Neural progenitor cell (in vitro differentiated cells): ENCODE data around the gene GALE. TPM values are rescaled to one million over a fixed set of nuclear protein-coding genes. Genes with fewer than 3 reads are reported as not detected.
A peak's percentile ranks its signal among the peaks of the same experiment; 100 is the strongest.

Experiments
- DNase-seq: peaks from one replicate; pipeline ENCODE4 v3.0.0-alpha.2; 2016; ENCODE audit warnings: low spot score
- H2AFZ ChIP-seq: fragments of 200-600 bp; sonication (generic); replicated peaks from 2 replicates; pipeline ENCODE4 v1.6.1; 2016; ENCODE audit warnings: antibody characterized with exemption
- H3F3A ChIP-seq: fragments of 200-600 bp; sonication (generic); 2 replicates; pipeline ENCODE4 v1.6.1; 2016; ENCODE audit warnings: antibody characterized with exemption, low read depth
- H3K27ac ChIP-seq: fragments of 200-600 bp; sonication (generic); 2 replicates; pipeline ENCODE4 v1.5.1; 2016; ENCODE audit warnings: mild to moderate bottlenecking
- H3K27me3 ChIP-seq: fragments of 200-600 bp; sonication (generic); 2 replicates; pipeline ENCODE4 v1.6.1; 2016; ENCODE audit warnings: mild to moderate bottlenecking, moderate library complexity
- H3K36me3 ChIP-seq: fragments of 200-600 bp; sonication (generic); 2 replicates; pipeline ENCODE4 v1.5.1; 2016
- H3K4me1 ChIP-seq: fragments of 200-600 bp; sonication (generic); 2 replicates; pipeline ENCODE4 v1.6.1; 2016; ENCODE audit warnings: mixed run types
- H3K4me2 ChIP-seq: fragments of 200-600 bp; sonication (generic); 2 replicates; pipeline ENCODE4 v1.6.1; 2016
- H3K4me3 ChIP-seq: fragments of 200-600 bp; sonication (generic); 2 replicates; pipeline ENCODE4 v1.5.1; 2016
- H3K79me2 ChIP-seq: fragments of 200-600 bp; sonication (generic); 2 replicates; pipeline ENCODE4 v1.6.1; 2016; ENCODE audit warnings: low read depth
- H3K9ac ChIP-seq: fragments of 200-600 bp; sonication (generic); 2 replicates; pipeline ENCODE4 v1.6.1; 2016
- H3K9me3 ChIP-seq: fragments of 200-600 bp; sonication (generic); 2 replicates; pipeline ENCODE4 v1.5.1; 2016; ENCODE audit warnings: low read depth
- H4K20me1 ChIP-seq: fragments of 200-600 bp; sonication (generic); 2 replicates; pipeline ENCODE4 v1.6.1; 2016; ENCODE audit warnings: low read depth
- H3K27ac Mint-ChIP-seq: 3 replicates; pipeline ENCODE4 v1.8.0; 2021; ENCODE audit warnings: mixed read lengths
- H3K27me3 Mint-ChIP-seq: 2 replicates; pipeline ENCODE4 v1.8.0; 2022; ENCODE audit warnings: low read depth, mild to moderate bottlenecking, inconsistent platforms, moderate library complexity, mixed read lengths; ENCODE audit not compliant: insufficient read depth
- H3K36me3 Mint-ChIP-seq: 3 replicates; pipeline ENCODE4 v1.8.0; 2021; ENCODE audit warnings: mixed read lengths
- H3K4me1 Mint-ChIP-seq: 3 replicates; pipeline ENCODE4 v1.8.0; 2021; ENCODE audit warnings: mixed read lengths
- H3K4me3 Mint-ChIP-seq: 3 replicates; pipeline ENCODE4 v1.8.0; 2021; ENCODE audit warnings: mild to moderate bottlenecking, moderate library complexity, mixed read lengths
- H3K9me3 Mint-ChIP-seq: 3 replicates; pipeline ENCODE4 v1.8.0; 2020; ENCODE audit warnings: mixed read lengths
- EZH2 ChIP-seq: fragments of 200-600 bp; sonication (generic); IDR thresholded peaks from 2 replicates; pipeline ENCODE4 v1.6.1; 2017; ENCODE audit warnings: antibody characterized with exemption, mild to moderate bottlenecking, moderate library complexity
- EZH2phosphoT487 ChIP-seq: fragments of 200-600 bp; sonication (generic); IDR thresholded peaks from 2 replicates; pipeline ENCODE4 v1.6.1; 2017; ENCODE audit warnings: antibody characterized with exemption
- total RNA-seq: library from RNA; depleted of rRNA; stranded (reverse); fragments of >200 nt; gene quantifications from 2 replicates; pipeline ENCODE4 v1.2.3, GENCODE V29; 2015; ENCODE audit warnings: low replicate concordance
- TF ChIP-seq, protein P1 (sequence below): fragments of 200-600 bp; sonication (generic); IDR thresholded peaks from 2 replicates; pipeline ENCODE4 v1.5.1; 2017; ENCODE audit warnings: antibody characterized with exemption, mild to moderate bottlenecking

GALE gene
- total RNA-seq, 1 donor from 2014 or later: 15.6 TPM

- Histone ChIP-seq H3K4me2 (peak overlapping the region; percentile 94), H4K20me1 (peaks cover 3% of the 10 kb centered on the region), H3K4me3 (no peak overlapping the region)
Measured at GRCh38 chr1:23823767-23824166, 23.2 kb upstream of the GALE start.

GRCh38 chr1:23817633-23818032 lies 17.1 kb upstream of the GALE start:
- no peaks in the 10 kb centered on the region for H3K27me3 Mint-ChIP-seq
- peaks cover 3% of the 10 kb centered on the region for H3K36me3 Mint-ChIP-seq
- Histone ChIP-seq H3K9ac (no peak overlapping the region), H3K79me2 (no peaks in the 10 kb centered on the region), H3K4me1 (no peaks in the 10 kb centered on the region), H3K4me2 (no peak overlapping the region), H3K9me3 (no peaks in the 10 kb centered on the region), H3K4me3 (no peak overlapping the region), H4K20me1 (peaks cover 1% of the 10 kb centered on the region), H2AFZ (no peak overlapping the region), H3K27me3 (no peaks in the 10 kb centered on the region), H3K36me3 (no peaks in the 10 kb centered on the region), H3K27ac (no peak overlapping the region), H3F3A (no peaks in the 10 kb centered on the region)
- TF ChIP-seq, protein P1, sequence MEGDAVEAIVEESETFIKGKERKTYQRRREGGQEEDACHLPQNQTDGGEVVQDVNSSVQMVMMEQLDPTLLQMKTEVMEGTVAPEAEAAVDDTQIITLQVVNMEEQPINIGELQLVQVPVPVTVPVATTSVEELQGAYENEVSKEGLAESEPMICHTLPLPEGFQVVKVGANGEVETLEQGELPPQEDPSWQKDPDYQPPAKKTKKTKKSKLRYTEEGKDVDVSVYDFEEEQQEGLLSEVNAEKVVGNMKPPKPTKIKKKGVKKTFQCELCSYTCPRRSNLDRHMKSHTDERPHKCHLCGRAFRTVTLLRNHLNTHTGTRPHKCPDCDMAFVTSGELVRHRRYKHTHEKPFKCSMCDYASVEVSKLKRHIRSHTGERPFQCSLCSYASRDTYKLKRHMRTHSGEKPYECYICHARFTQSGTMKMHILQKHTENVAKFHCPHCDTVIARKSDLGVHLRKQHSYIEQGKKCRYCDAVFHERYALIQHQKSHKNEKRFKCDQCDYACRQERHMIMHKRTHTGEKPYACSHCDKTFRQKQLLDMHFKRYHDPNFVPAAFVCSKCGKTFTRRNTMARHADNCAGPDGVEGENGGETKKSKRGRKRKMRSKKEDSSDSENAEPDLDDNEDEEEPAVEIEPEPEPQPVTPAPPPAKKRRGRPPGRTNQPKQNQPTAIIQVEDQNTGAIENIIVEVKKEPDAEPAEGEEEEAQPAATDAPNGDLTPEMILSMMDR: no peak
- TF ChIP-seq EZH2 (no peak), EZH2phosphoT487 (no peak)
- H3K27ac Mint-ChIP-seq: no peak overlapping the region
- H3K9me3 Mint-ChIP-seq: no peaks in the 10 kb centered on the region
- no peak for DNase-seq
- H3K4me3 Mint-ChIP-seq: no peak overlapping the region
- H3K4me1 Mint-ChIP-seq: no peaks in the 10 kb centered on the region

More at GRCh38 chr1:23823767-23824166, 23.2 kb upstream of the GALE start:
- H3K27ac Mint-ChIP-seq: no peak overlapping the region
- peaks cover 16% of the 10 kb centered on the region for H3K4me1 Mint-ChIP-seq
- H2AFZ ChIP-seq: no peak overlapping the region
- DNase-seq: no peak
- peak overlapping the region; percentile 98 for H3K4me3 Mint-ChIP-seq
- no peaks in the 10 kb centered on the region for H3K27me3 ChIP-seq
- peaks cover 17% of the 10 kb centered on the region for H3K79me2 ChIP-seq
- no peaks in the 10 kb centered on the region for H3K9me3 ChIP-seq
- H3K36me3 ChIP-seq: no peaks in the 10 kb centered on the region
- peaks cover 13% of the 10 kb centered on the region for H3F3A ChIP-seq
- no peak overlapping the region for H3K9ac ChIP-seq
- no peaks in the 10 kb centered on the region for H3K27me3 Mint-ChIP-seq
- peaks cover 6% of the 10 kb centered on the region for H3K4me1 ChIP-seq
- no peak overlapping the region for H3K27ac ChIP-seq
- TF ChIP-seq EZH2phosphoT487 (no peak), EZH2 (no peak)
- TF ChIP-seq, protein P1: no peak
- H3K36me3 Mint-ChIP-seq: no peaks in the 10 kb centered on the region
- no peaks in the 10 kb centered on the region for H3K9me3 Mint-ChIP-seq

- TF ChIP-seq, protein P1: no peak
- TF ChIP-seq EZH2 (no peak), EZH2phosphoT487 (no peak)
- no peaks in the 10 kb centered on the region for H3K9me3 Mint-ChIP-seq
Measured at GRCh38 chr1:23816906-23817305, 16.4 kb upstream of the GALE start.

More at GRCh38 chr1:23816906-23817305, 16.4 kb upstream of the GALE start:
- Mint-ChIP-seq H3K27me3 (no peaks in the 10 kb centered on the region), H3K4me1 (no peaks in the 10 kb centered on the region), H3K36me3 (peaks cover 5% of the 10 kb centered on the region), H3K4me3 (no peak overlapping the region), H3K27ac (no peak overlapping the region)
- Histone ChIP-seq H3K36me3 (no peaks in the 10 kb centered on the region), H3K9me3 (no peaks in the 10 kb centered on the region), H3K27ac (no peak overlapping the region), H3K27me3 (no peaks in the 10 kb centered on the region), H4K20me1 (no peaks in the 10 kb centered on the region), H3K4me3 (no peak overlapping the region), H3K4me2 (no peak overlapping the region), H3K79me2 (no peaks in the 10 kb centered on the region), H3F3A (no peaks in the 10 kb centered on the region), H3K9ac (no peak overlapping the region), H2AFZ (no peak overlapping the region), H3K4me1 (no peaks in the 10 kb centered on the region)
- no peak for DNase-seq
